SH-SY5Y (cell line): Measurements from ENCODE around the gene OBP2B.

ENCODE experiments used
- GATA2 ChIP-seq: IDR thresholded peaks from 2 replicates; pipeline ENCODE4 v1.6.1; 2011; ENCODE audit warnings: mild to moderate bottlenecking, low read depth, low read length
- GATA3 ChIP-seq: IDR thresholded peaks from 2 replicates; pipeline ENCODE4 v1.6.1; 2011; ENCODE audit warnings: low read depth, mild to moderate bottlenecking, low read length, moderate library complexity

GRCh38 chr9:133256136-133256461 lies 47.0 kb upstream of the OBP2B start:
- TF ChIP-seq GATA2 (no peak), GATA3 (no peak)
